CD4-positive, alpha-beta T cell treated with Interleukin-21 for 1 hour (primary cell): ENCODE data around the gene CNTN4.

Experiments
- DNase-seq: peaks from one replicate; pipeline ENCODE4 v3.0.0-alpha.2; 2020

Gene CNTN4

DNA sequence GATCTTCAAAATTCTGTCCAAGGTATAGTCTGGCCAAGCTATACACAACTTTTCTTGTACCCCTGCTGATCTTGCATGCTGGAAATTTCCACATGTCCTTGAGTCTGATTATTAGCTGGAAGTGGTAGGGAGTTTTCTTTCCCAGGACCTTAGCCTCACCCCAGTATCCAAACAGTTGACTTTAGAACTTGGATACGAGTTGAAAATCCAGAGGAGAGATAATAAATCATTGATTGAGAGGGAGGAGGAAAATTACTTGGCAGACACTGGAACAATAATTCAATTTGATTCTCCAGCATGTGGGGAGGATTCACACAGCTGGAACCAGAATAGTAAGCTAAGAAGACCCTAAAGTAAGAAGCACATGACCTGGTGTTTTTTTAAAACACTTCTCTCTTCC lies 895.1 kb downstream of the CNTN4 start:
- no peak for DNase-seq

DNA sequence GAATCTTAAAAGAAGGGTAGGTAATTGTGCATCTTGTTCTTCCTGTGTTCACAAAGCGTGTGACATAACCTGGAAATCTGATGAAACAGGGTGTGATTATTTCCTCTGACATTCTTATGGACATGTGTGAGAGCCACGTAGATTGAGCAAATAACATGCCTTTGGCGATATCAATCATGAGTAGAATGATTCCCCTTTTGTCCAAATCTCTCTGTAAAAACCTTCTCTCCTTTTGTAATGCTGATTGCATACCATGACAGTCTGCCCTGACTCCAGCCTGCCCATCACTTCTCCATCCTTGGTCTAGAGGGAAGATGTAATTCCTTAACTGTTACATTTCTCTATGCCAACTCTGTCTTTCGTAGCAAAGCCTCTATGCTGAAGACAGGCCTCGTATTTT lies 896.5 kb downstream of the CNTN4 start:
- no peak for DNase-seq

DNA sequence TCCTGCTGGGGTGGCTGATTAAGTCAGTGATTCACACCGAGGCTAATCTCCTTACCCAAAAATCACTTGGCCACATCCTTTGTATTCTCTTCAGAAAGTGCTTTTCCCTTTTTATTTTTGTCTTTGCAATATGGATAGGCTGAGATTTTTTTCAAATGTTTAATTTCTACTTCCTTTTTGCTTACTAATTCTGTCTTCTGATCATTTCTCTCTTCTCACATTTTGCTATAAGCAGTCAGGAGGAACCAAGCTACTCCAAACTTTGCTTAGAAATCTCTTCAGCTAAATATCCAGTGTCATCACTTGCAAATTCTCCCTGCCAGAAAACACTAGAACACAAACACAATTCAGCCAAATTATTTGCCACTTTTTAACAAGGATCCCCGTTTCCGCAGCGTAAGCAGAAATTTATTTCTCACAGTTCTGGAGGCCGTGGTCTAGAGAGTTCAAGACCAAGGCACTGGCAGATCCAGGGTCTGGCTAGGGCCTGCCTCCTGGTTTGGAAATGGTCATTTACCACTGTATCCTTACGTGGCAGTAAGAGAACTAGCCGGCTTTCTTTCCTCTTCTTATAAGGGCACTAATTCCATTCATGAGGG lies 906.6 kb downstream of the CNTN4 start:
- no peak for DNase-seq

DNA sequence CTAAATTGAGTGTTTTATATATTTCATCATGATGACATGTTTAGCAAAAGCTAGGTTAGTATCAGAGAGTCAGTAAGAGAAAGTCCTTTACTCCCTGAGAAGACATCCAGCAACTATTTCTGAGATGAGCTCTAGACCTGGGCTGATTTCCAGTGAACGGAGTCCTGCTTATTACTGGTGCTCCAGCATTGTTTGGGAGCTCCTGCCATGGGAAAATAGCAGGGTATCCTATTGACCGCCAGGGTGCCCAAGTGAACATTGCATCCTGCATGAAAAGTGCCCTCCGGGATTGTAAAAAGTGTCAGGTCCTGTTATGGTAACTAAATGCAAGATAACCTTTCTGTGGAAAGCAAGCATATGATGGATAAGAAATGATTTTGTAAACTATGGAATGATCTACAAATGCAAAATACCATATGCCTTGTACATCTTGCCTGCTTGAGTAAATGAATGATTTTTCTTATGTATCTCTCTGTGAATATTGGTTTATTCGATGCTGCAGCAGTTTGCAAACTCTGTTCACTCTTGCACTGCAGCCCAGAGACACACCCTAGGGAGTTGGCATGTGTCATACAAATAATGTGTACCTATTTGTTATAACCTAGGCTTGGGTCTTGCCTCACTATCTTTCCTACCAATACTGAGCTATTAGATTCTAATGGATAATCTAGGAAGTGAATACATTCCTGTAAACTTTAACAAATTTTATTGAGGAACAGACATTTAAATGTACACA lies 914.8 kb downstream of the CNTN4 start:
- DNase-seq: no peak

GRCh38 chr3:3015185-3016089 lies 916.8 kb downstream of the CNTN4 start:
- no peak for DNase-seq

DNA sequence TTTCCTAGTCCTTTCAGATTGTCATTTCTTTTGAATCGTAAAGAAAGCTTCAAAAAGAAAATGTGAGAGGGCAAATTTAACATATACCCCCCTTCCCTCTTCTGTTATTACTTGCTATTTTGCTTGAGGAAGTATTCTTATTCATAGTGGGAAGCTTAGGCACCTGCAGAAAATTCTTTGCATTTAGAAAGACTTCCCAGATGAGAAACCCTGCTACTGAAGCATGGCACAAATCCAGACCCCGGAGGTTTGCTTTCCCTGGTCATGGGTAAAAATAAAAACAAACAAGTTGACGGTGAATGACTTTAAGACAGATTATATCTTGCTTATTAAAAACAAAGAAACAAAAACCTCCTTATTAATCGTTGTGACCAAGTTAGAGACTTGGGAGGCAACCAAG lies 917.6 kb downstream of the CNTN4 start:
- no peak for DNase-seq

- DNase-seq: no peak
Measured at GRCh38 chr3:3020209-3020608, 921.5 kb downstream of the CNTN4 start.

DNA sequence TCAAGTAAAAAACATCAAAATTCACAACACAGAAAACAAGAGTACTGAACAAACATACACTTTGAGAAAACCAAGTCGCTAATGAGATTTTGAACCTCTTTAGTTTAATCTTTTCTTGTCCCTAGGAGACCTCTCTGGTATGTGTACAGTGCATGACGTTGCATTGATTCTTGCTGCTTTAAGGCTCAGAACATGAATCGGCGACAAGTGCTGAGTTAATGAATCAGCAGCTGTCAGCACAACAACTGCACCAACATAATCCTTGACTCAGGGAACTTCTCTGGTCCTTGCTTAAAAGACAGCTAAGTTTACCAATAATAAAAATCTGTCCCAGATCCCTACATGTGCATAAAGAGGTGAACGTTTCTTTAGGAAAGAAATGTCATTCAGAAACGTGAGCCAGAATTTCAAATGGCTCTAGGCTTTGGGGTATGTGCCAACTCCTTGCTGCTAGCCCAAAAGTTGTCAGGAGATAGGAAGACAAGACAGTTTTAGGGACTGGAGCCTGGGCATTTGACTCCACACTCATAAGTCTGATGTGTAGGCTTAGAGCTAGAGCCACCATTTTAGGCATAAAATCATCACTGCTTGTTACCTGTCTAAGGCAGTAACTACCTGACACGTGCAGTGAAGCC lies 924.6 kb downstream of the CNTN4 start:
- no peak for DNase-seq

DNA sequence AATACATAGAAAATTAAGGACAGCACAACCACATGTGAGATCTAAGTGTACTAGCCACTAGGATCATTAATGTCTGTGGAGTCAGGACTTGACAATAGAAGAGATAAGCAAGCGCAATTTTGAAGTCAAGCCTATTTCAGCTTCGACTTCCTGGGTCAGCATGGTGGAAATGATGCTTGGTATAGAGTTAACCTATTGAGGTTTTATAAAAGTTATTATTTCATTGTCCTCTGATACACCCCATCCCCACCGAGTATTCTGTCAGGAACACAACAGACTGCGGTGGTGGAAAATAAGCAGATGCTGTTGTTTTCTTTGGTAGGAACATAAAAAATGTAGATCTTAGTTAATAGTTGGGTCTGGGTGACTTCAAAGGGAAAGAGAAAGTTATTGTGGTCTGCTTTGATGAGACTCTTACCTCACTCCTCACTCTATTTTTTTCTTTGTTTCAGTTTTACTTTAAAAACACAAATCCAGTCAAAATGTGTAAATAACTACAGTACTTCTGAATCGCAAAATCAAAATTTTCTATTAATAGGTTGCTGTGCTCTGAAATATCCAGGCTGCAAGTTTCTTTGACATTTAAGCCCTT lies 929.4 kb downstream of the CNTN4 start:
- DNase-seq: peak; percentile 34

DNA sequence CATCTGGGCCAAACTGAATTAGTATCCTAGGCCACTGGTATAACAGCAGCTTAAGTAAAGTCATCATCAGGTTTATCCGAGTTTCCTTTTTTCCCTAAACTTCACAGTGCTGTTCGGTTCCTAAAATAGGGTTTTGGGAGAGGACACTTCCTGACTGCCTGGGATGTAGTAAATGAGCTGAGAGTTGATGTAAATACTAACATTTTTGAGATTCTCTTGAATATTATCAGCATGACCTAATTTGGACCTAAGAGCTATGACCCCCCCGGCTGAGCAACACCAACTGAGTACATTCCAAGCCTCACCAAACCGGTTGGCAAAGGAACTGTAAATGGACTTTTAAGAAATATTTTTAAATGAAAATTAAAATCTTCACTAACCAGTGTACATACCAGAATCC lies 932.7 kb downstream of the CNTN4 start:
- no peak for DNase-seq

GRCh38 chr3:3037156-3037555 lies 938.5 kb downstream of the CNTN4 start:
- no peak for DNase-seq

- DNase-seq: no peak
Measured at GRCh38 chr3:3038201-3038991, 939.7 kb downstream of the CNTN4 start.

DNA sequence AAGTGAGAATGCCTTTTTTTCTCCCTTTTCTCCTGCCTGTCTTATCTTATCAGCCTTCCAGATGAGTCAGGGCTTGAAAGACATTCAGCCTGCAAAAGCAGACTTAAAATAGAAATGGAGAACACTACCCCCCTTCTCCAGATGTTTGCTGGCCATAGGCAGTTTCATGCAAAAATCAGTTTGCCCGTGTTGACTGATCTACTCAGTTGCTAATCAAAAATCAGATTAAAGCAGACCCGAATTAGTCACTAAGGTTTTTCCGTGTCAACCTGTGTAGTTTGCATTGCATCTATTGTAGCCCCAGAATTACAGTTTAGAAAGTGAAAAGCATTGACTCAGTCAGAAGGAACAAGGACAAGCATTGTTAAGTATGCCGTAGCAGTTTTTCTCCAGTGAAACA lies 955.3 kb downstream of the CNTN4 start:
- DNase-seq: no peak

- no peak for DNase-seq
Measured at GRCh38 chr3:3059645-3060044, 961.0 kb downstream of the CNTN4 start.

DNA sequence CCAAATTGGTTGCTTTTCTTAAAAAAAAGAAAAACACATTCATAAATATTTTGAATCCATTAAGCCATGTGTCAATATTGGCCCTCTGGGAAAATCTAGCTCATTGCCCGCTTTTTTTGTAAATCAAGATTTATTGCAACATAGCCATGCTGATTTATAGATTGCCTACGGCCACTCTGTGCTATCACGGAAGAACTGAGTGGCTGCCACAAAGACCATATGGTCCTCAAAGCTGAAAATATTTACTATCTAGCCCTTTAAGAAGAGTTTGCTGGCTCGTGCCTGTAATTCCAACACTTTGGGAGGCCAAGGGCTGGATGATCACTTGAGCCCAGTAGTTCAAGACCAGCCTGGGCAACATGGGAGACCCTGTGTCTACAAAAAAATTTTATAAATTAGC lies 965.6 kb downstream of the CNTN4 start:
- no peak for DNase-seq

GRCh38 chr3:3065876-3066275 lies 967.2 kb downstream of the CNTN4 start:
- DNase-seq: no peak

DNA sequence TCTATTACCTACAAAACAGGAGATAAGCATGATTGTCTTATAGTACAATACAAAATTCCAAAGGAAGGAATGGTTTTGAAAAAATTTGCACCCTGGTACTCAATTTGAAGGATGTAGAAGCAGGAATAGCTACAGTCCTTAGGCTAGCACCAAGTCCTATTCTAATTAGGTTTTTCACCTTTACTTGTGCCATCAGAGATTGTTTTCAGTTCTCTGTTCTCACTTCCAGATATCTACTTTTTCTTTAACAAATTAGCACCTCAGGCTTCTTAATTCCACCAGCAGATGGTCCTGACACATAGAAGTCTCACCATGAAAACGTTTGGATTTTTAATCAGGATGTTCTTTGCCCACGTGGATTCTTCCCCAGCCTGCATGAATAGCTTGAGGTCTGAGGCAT lies 967.7 kb downstream of the CNTN4 start:
- DNase-seq: no peak

DNA sequence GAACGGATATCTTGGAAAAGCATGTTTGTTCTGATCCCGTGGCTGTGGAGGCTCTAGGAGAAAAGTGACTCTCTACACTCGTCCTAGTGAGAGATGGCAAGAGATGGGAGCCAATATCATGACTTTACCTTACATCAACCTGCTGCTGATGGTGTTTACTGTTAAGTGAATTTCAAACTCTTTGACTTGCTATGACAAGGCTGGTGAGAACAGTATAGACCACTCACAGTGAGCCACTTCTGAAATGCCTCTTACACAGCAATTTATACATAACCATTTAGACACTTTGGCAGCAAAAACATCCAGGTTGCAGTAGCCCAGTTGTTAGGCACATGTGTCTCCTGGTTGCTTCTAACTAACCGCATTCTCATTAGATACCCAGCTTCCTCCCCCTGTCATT lies 968.2 kb downstream of the CNTN4 start:
- DNase-seq: no peak

- no peak for DNase-seq
Measured at GRCh38 chr3:3068358-3068881, 969.8 kb downstream of the CNTN4 start.

DNA sequence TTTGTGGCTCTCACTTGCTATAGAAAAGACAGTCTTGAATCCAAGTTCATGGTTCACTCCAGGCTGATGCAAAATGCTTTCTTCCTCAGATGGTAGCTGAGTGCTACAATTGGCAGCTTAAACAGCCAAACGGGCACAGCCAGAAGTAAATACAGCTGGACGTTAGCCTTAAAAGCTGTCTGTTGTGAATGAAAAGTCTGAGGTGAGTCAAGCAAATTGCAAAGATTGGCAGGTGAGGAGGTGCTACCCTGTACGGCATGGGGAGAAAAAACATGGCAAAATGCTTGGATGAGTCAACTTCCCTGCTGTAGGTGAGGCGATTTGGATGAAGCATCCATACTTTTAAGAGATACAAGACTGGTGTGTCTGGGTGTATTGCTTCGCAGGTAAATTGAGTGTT lies 971.1 kb downstream of the CNTN4 start:
- no peak for DNase-seq

DNA sequence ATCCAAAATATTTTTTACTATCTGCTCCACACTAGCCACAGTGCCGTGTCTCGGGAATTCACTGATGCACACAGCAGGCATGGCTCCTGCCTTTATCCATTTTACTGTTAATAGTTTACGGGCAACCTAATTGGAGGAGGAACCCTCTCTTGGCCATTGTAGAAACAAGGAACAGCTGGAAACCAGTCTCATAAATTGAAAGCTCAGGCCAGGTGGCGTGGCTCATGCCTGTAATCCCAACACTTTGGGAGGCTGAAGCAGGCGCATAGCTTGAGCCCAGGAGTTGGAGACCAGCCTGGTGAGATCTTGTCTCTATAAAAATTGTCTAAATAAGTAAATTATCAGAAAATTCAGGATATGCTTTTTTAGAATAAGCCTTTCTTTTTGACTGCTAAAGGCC lies 972.5 kb downstream of the CNTN4 start:
- DNase-seq: no peak
